HG02852 (cell line): Measurements from ENCODE around the gene KIRREL3.

Source experiments
- ATAC-seq: cut with Tn5 transposase; IDR thresholded peaks from one replicate; pipeline ENCODE4 v1.9.1; 2021; ENCODE audit warnings: mild to moderate bottlenecking, moderate library complexity; ENCODE audit not compliant: unreplicated experiment

The KIRREL3 gene

DNA sequence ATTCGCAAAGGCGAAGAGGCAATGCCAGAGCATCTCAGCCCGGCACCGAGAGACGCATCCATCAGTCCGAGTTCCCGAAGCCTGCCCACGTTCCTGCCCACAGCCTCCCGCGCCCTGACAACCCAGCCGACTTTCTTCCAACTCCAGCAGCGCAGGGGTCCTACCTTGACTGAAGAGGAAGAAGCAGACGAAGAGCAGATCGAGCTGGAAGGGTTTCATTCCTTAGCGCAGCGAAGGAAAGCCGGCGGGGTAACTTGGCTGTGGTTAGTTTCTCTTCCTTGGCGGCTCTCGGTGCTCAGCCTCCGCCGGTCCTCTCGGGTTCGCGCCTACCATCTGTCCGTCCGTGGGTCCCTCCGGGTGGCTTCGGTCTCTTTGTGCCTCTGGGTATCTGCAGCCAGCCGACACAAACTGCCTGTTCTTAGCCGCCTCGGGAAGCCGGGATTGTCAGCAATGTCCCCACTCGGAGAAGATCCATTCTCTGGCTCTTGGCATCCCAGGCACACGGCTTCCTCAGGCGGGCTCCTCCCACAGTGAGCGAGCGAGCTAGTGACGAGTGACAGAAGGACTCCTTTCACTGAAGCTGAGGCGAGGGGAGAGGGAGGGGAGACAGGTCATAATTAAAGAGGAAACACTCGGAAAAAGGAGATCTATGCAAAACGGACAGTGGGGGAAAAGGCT is at the start of gene KIRREL3:
Gene KIRREL3 (minus strand): TSS at position 480 of the 678 bp plus-strand sequence.
- no peak for ATAC-seq

DNA sequence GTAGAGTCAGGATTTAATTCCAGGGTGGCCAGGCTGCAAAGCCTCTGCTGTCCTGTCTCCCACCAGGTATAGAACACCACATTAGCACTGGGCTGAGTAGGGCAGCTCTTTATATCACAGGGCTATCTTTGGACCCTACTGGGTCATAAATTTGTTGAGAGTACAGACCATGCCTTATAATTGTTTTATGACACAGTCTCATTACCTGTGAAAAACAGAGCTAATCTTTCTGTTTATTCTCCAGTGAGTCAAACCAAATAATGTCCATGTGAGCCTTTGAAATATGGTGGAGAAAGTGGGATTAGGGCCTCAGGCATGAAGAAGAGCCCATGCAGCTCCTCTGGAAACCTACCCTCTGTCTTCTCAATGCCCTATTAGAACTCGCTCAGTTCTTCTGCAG is 49.6 kb upstream of the KIRREL3 start:
- ATAC-seq: no peak

DNA sequence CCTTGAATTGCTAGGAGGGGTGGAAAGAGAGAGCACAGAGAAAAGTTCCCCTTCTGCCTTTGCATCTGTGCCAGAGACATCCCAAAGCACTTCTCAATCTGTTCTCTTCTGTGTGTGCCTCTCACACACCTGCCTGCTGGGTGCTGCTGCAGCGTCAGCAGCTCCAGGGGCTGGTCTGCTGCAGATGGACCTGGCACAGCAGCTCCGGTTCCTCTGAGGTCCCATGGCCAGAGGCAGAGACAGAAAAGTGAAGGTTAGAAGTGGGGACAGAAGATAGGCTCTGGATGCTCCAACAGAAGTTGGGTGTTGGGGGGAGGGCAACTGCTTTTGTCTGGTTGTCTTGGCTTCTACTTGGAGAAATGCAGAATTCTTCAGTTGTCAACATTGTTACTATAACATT is 48.9 kb upstream of the KIRREL3 start:
- no peak for ATAC-seq

DNA sequence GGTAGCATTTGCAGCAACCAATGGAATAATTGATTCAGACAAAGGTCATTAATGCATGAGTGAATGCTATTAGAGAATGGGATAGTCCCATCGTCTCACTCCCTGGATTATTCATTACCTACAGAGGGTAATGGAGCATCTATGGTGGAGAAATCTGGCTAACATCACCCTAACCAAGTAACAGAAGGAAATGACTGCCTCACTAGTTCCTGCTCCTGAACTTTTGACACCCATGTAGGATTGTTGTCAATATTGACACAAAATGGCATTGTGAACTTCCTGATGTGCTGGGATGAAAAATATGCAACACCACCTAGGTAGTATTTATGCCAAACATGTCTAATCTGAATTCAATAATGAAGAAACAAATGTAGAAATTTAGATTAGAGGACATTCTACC is 44.0 kb upstream of the KIRREL3 start:
- no peak for ATAC-seq

DNA sequence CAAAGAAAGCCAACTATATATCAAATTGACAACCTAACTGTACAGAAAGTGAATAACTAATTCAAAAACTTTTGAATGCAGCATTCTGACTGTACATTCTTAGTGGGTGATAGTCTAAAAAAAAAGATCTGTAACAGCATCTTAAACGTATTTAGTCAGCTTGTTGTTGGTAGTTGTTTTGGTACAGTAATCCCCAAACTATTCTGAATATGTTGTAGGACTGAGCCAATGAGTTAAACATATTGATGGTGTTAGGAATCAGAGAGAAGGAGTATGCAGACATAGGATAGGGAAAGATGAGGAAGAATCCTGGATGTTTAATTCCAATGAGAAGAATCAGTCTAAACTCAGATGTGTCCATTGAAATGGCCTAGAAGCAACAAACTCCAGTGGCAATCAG is 41.9 kb upstream of the KIRREL3 start:
- ATAC-seq: no peak

DNA sequence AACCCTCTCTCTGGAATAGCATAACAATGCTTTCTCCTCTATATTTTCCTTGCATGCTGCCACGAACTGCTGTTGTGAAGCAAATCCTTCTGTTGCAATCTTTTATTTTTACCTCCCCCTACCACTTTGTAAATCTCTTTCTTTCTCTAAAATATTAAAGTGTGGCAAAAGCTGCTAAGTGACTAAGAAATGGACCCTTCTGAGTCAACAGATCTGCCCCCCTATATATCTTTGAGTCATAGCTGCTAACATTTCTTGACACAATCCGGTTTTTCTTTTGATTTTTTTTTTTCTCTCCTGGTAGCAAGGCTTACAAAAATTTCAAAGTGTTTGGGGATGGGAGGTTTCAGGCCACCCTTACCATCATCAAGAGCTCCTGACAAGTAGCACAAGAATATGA is 39.0 kb upstream of the KIRREL3 start:
- no peak for ATAC-seq

DNA sequence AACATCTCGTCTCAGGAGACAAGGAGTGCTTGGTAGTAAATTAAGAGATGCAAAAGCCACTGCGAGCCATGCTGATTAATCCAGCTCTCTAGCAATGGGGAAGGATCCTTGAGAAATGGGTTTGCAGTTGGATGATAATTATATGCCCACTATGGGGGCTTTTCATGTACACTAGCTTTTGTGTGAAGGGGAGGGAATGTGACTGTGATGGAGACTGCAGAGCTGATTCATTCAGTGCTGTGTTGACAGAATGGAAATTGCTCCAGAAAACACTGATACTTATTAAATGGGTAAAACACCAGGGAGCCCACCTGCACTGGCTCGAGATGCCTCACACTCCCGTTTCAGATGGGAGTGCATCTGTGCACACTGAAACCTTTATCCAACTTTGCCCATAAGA is 37.0 kb upstream of the KIRREL3 start:
- ATAC-seq: no peak

DNA sequence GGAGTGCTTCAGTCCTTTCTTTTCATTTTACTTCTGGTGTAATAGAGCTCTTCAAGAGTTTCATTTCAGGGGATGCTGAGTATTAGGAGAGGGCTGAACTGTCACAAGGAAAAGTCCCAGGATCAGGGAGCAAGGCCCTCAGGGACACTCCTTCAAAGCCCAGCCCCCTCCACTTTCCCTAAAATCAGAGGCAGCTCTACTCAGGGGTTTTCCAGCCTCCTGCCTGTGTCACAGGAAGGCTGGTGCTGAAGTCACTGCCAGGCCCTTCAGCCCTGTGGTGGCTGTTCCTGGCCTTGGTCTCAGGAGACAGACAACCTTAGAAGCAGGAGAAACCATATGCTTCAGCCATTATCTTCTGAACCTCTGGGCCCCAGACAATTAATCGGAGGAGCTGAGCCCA is 36.4 kb upstream of the KIRREL3 start:
- ATAC-seq: no peak

DNA sequence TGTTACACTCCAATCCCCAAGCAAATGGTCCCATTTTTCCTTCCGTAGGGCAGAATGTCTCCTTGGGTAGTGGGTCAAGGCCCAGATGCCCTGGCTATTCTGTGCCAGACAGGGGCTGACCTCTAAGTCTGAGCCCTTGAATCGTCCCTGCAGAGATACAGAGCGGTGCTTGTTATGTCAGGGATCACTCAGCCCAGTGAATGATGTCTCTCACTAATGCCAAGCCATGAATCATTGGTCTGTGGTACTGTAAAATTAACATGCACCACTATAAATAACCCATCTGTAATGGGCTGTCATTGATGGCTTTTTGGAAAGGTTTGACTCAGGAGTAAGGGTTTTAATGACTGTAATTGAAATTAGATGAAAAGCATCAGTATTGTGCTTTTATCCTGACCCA is 35.3 kb upstream of the KIRREL3 start:
- no peak for ATAC-seq

DNA sequence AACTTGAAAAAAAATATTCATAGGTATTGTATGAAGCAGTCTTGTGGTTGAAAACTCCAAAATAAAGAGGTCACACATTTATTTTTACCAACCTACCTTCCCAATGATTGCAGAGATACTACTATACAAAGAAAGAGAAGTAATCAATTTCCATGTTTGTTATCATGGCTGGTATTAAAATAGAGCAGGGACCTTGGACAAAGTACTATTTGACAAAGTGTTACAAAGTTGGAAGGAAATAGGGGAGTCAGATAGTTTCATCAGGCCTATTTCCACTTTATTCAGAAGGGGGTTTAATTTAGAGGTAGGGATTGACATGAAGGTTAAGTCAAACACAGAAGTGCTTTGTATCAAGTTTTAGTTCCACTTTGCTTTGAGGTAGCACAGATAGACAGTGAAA is 34.4 kb upstream of the KIRREL3 start:
- no peak for ATAC-seq

DNA sequence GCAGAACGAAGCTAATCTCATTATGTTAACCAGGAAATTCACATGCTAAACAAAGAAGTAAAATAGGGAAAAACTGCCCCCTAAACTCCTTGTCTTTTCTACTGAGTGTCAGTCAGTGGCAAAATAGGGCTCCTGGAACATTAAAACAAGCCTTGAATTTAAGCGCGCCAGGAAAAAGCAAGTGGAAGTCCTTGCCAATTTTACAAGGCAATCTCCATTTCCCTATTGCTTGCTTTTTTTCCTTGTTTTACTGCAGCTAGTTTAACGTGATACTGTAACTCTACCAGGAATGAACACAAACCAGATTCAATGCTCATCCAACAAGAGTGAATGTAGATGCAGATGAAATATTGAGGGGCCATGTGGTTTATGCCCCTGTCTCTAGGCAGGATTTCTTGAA is 28.1 kb upstream of the KIRREL3 start:
- ATAC-seq: no peak

DNA sequence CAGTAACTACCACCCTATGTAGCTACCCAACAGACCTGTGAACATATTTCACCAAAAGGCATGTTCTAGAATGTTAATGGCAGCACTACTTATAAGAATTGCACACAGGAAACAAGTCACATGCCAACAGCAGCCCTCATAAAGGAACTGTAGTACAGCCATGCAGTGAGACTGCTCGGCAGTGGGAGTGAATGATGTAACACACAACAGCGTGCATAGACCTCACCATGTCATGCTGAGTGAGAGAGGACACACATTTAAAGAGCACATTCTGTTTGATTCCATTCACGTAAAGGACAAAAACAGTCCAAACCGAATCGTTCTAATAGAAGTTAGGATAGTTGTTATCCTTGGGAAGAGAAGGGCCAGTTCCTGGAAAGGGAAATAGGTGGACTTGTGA is 27.2 kb upstream of the KIRREL3 start:
- ATAC-seq: no peak

DNA sequence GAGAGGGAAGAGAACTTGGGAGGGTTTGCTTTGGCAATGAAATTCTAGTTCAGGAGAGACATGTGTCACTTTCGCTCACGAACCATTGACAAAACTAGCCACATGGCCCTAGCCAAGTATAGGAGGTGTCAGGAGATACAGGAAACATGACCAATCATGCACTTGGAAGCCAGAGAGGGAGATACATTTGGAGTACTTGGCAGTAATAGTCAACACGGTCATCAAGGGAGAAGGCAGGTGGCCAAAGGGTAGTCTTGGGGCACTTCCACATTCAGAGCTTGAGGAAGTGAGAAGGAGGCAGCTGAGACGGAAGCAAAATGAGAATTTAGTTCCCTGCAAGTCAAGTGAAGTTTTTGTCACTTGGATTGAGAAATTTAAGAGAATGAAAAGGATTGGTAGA is 26.4 kb upstream of the KIRREL3 start:
- ATAC-seq: no peak

DNA sequence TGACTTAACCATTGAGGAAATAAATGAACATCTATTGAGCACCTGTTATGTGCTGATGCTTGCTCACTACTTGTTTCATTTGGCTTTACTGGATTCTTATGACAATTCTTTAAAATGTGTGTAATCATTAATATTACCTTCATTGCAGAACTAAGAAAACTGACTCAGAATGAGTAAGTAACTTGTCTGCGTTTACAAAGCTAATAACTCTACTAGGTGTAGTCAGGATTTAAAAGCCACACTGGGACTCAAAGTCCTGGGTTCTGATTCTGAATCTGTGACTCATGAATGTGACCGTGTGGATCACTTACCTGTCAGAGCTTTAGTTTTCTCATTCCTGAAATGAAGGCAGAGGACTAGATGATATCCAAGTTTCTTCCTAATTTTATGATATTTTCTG is 23.4 kb upstream of the KIRREL3 start:
- ATAC-seq: no peak

DNA sequence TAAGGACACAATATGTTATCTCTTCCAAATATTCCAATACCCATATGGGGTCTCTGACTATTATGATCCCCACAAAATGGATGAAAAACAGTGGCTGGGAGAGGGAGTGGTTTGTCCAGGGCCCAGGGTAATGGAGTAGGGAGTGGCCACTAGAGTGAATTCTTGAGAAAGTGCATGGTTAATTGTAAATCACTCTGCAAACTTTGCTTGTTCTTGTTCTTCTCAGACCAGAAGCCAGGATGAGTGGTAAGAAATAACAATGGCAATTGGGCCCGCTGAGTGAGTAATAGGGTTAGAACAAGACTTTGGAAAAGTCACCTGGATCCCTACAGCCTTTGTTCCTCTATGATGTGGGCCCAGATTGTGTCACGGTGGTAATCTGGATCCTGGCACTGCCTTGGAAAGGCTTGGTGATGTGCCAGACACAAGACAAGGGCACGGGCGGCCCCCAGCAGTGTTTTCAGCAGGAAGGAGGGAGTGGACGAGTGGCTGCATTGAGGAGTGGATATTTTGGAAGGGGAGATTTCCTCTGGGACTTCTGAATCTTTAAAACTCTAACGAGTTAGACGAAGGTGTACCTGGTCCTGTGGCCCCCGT is 18.2 kb upstream of the KIRREL3 start:
- no peak for ATAC-seq

DNA sequence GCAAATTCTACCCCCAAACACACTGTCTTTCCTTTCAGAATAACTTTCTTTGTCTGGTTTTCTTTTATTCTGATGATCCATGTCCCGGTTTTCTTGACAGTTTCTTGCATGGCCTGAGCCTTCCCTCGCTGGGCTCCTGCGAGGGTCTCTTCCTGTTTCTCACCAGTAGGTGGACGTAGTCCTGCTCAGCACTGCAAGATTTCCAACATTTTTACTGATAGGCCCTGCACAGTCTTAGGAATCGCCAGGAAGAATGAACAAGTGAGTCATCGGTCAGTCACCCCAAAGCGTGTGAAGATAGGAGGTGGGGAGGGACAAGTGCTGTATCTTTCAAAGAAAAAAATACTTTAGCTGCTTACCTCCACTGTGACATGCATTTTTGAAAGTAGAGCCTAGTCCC is 16.9 kb upstream of the KIRREL3 start:
- no peak for ATAC-seq

DNA sequence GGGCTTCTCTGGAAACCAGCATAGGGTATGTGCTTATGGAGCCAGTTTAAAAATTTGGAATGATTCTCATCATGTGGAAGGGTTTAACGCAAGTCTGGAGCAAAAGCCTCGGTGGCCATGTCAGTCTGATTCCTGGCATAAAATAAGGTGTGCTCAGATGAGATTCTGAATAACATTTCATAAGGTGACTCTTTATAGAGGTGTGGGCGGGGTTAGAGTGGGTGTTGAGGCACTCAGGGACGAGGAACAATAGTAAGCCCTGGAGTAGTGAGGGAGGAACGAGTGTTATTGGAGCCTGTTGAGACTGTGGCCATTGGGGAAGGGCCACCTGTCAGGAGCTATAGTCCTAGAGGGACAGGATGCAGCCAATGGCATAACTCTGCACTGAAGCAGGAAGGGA is 13.0 kb upstream of the KIRREL3 start:
- ATAC-seq: no peak

DNA sequence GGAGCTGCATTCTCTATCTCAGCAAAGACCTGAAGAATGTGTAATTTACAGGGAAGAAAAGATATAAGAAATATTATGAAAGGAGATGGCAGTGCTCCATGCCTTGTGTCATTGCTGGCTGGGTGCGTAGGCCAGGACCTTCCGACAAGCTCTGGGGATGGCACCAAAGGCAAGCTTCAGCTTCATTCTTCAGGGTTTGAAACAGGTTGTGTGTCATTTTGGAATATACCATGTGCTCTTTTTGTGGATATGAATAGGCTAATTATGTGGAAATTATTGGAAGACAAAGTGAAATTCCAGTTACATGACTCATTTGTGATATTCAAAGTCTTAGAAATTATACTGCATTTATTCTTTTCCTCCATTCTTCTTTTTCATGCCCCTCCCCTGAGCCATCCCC is 5.7 kb upstream of the KIRREL3 start:
- ATAC-seq: no peak

DNA sequence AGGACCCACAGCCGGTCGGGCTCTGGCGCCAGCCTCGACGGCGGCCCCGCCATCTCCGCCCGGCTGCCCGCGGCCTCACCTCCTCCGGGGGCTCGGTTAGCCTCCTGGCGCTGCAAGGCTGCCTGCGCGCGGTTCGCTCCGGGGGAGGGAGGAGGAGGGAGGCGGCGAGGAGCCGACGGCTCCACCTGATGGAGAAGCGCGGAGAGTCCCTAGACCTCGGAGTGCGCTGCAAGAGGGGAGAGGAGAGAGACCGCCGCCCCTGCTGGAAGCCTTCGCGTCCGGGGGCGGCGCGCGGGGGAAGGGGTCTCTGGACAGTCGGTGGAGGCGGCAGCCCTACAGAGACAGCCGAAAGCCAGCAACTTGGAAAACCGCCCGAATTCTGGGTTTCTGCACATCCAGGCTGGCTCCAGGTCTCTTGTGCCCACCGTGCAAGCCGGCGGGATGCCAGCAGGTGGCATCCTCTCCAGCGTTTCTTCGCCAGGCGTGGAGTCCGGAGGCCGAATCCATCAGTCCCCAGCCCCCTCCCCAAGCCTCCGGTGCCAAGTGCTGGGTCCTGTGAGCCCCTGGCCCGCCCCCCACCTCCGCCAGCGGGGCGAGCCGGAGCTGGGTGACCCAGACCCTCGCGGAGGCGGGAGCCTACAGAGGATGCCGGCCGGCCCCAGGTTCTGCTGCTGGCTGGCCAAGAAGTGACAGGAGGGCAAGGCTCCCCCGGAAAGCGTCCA is 2.9 kb upstream of the KIRREL3 start:
- no peak for ATAC-seq

DNA sequence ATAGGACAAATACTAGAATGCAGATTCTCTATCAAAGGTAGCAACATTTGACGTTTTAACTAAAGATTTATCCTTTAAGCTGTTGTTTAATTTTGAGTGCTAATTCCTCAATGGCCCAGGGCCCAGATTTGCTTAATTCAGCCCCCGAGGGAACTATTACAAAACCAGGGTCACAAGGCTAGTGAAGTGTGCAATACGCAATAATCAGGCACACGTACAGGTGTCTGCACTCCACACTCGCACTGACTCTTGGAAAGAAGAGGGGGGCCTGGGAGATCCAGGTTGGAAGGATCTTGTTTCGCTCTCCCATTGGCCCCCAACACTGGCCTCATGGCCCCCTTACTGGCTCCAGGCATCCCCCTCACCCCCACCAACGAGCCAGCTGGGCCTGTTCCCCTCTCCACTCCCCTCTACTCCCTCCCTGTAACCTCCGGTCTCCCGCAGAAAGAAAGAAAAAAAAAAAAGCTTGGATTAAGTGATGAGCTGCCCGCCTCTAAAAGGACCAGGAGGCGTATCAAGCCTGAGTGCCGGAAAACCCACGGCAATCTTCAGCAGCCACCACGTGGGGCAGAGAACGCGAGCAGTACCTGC is 2.2 kb upstream of the KIRREL3 start:
- no peak for ATAC-seq

DNA sequence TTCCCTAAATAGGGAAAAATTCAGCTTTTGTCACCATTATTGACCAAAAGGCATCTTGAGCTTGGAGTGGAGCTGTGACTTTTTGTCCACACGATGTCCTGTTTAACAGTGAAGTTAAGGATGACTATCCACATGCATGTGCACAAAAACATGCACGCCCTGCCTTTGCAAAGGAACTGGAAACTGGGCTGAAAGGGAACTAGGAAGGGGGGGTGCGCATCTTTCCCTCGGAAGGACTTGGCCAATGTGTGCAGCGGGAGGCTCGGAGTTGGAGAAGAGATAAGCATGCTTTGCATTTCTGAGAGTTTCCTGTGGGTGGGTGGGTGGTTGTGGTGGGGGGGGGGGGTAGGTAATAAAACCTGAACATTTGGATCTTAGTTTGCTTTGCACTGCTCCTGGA is 411 bp upstream of the KIRREL3 start:
- no peak for ATAC-seq

DNA sequence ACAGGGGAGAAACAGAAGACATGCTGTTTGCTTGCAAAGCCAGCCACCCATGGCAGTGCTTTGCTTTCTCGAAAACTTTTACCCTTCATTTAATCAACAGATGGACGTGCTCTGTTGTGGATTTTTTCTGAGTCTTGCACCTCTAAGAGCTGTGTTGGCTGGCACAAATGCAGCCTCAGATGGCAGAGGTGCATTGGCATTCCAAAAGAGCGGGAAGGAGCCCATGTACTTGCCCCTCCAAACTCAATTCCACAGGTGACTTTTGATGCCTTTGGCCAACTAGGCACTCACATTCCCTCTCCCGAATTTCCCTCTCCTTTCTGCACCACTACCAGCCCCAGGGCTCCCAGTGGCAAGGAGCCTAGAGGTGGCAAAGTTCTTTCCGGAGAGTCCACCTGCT is 1.2 kb downstream of the KIRREL3 start:
- no peak for ATAC-seq
